Parathyroid adenoma (tissue), 2 donors: Measurements from ENCODE around the gene LMBR1.
"Not testable (repeated sequence)": the region's sequence is repeated elsewhere in the genome, so short reads cannot be mapped to it uniquely, and the experiment has no call there.

ENCODE experiments used
- H2AFZ ChIP-seq: fragments of 300-600 bp; sonication (generic); one replicate; pipeline ENCODE4 v1.7.0; 2017; ENCODE audit warnings: antibody characterized with exemption, mild to moderate bottlenecking
- H3K27ac ChIP-seq: fragments of 300-600 bp; sonication (generic); one replicate; pipeline ENCODE4 v1.7.0; 2017
- H3K27me3 ChIP-seq: fragments of 300-600 bp; sonication (generic); one replicate; pipeline ENCODE4 v1.7.0; 2017; ENCODE audit warnings: low read length; ENCODE audit not compliant: control insufficient read depth, insufficient read depth
- H3K36me3 ChIP-seq: fragments of 300-600 bp; sonication (generic); one replicate; pipeline ENCODE4 v1.7.0; 2017; ENCODE audit warnings: low read length; ENCODE audit not compliant: control insufficient read depth, insufficient read depth
- H3K4me1 ChIP-seq: fragments of 300-600 bp; sonication (generic); one replicate; pipeline ENCODE4 v1.7.0; 2017; ENCODE audit warnings: control low read depth
- H3K4me2 ChIP-seq: fragments of 300-600 bp; sonication (generic); one replicate; pipeline ENCODE4 v1.7.0; 2017; ENCODE audit warnings: low read length
- H3K4me3 ChIP-seq: fragments of 300-600 bp; sonication (generic); one replicate; pipeline ENCODE4 v1.7.0; 2017; ENCODE audit warnings: low read depth, low read length
- H3K79me2 ChIP-seq: fragments of 300-600 bp; sonication (generic); one replicate; pipeline ENCODE4 v1.7.0; 2017; ENCODE audit warnings: control low read depth
- H3K9ac ChIP-seq: fragments of 300-600 bp; sonication (generic); one replicate; pipeline ENCODE4 v1.7.0; 2017; ENCODE audit warnings: mild to moderate bottlenecking
- H3K9me3 ChIP-seq: fragments of 300-600 bp; sonication (generic); one replicate; pipeline ENCODE4 v1.7.0; 2017; ENCODE audit warnings: low read length; ENCODE audit not compliant: control insufficient read depth
- CTCF ChIP-seq: fragments of 300-600 bp; sonication (generic); IDR thresholded peaks from one replicate; pipeline ENCODE4 v1.7.0; 2017; ENCODE audit warnings: antibody characterized with exemption, mild to moderate bottlenecking
- donor health status: primary hyperparathyroidism.

LMBR1 gene

GRCh38 chr7:156861212-156861611 lies 31.8 kb downstream of the LMBR1 start:
- H3K4me3 ChIP-seq, result no peak overlapping the region
- no peak for TF ChIP-seq CTCF

GRCh38 chr7:156860099-156860498 lies 32.9 kb downstream of the LMBR1 start:
- not testable (repeated sequence) for H3K4me1 ChIP-seq, H2AFZ ChIP-seq, H3K4me3 ChIP-seq, H3K9ac ChIP-seq, H3K27ac ChIP-seq, H3K9me3 ChIP-seq, H3K4me2 ChIP-seq, H3K27me3 ChIP-seq, H3K36me3 ChIP-seq
- peaks cover 31% of the 10 kb centered on the region for H3K79me2 ChIP-seq

More at GRCh38 chr7:156861212-156861611, 31.8 kb downstream of the LMBR1 start:
- Histone ChIP-seq H3K9ac (no peak overlapping the region), H3K79me2 (peaks cover 35% of the 10 kb centered on the region), H3K27me3 (no peaks in the 10 kb centered on the region), H3K9me3 (no peaks in the 10 kb centered on the region), H3K4me1 (no peaks in the 10 kb centered on the region), H3K4me2 (no peak overlapping the region), H3K36me3 (no peaks in the 10 kb centered on the region), H2AFZ (no peak overlapping the region), H3K27ac (no peak overlapping the region)

GRCh38 chr7:156858523-156858922 lies 34.5 kb downstream of the LMBR1 start:
- Histone ChIP-seq H3K79me2 (peaks cover 41% of the 10 kb centered on the region), H3K4me2 (no peak overlapping the region), H3K4me1 (no peaks in the 10 kb centered on the region), H3K27ac (no peak overlapping the region), H3K4me3 (no peak overlapping the region), H3K9ac (no peak overlapping the region), H2AFZ (no peak overlapping the region), H3K9me3 (peaks cover 4% of the 10 kb centered on the region), H3K27me3 (no peaks in the 10 kb centered on the region), H3K36me3 (no peaks in the 10 kb centered on the region)
- no peak for TF ChIP-seq CTCF

GRCh38 chr7:156857757-156858156 lies 35.2 kb downstream of the LMBR1 start:
- no peaks in the 10 kb centered on the region for H3K27me3 ChIP-seq
- no peak for TF ChIP-seq CTCF
- no peaks in the 10 kb centered on the region for H3K36me3 ChIP-seq
- H3K79me2 ChIP-seq, result peaks cover 38% of the 10 kb centered on the region
- H2AFZ ChIP-seq, result no peak overlapping the region
- H3K27ac ChIP-seq, result no peak overlapping the region
- H3K9me3 ChIP-seq, result peaks cover 4% of the 10 kb centered on the region
- no peak overlapping the region for H3K4me2 ChIP-seq
- H3K4me3 ChIP-seq, result no peak overlapping the region
- H3K4me1 ChIP-seq, result no peaks in the 10 kb centered on the region
- H3K9ac ChIP-seq, result no peak overlapping the region

GRCh38 chr7:156854654-156855053 lies 38.3 kb downstream of the LMBR1 start:
- H3K4me3 ChIP-seq, result no peak overlapping the region
- H3K36me3 ChIP-seq, result no peaks in the 10 kb centered on the region
- H3K9ac ChIP-seq, result no peak overlapping the region
- TF ChIP-seq CTCF, result no peak
- H3K4me1 ChIP-seq, result no peaks in the 10 kb centered on the region
- no peak overlapping the region for H2AFZ ChIP-seq
- no peak overlapping the region for H3K27ac ChIP-seq
- no peaks in the 10 kb centered on the region for H3K27me3 ChIP-seq
- peaks cover 38% of the 10 kb centered on the region for H3K79me2 ChIP-seq
- H3K4me2 ChIP-seq, result no peak overlapping the region
- peaks cover 4% of the 10 kb centered on the region for H3K9me3 ChIP-seq
